ENCODE data around the gene UCHL3.
A peak's percentile ranks its signal among the peaks of the same experiment; 100 is the strongest.

The UCHL3 gene

DNA sequence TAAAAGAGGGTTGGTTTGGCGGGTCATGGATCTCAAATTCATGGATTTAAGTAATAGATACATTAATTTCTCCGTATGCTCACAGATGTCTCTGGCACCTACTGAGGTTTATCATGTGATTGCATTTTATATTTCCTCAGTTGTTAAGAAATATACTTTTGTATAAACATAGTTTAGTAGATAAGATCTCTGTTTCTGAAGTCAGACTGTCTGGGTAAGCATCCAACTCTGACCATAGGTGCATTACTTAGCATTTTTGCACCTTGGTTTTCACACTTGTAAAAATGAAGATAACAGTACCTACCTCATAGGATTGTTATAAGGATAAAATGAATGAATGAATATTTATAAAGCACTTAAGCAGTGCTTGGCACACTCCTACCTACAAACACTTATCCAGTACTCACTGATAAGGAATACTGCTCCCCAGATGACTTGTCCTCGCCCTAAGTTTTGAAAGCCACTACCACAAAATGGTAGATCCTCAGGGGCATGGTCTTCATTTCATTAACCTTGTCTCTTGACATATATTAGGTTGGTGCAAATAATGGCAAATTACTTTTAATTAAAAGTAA, 38.5 kb upstream of the UCHL3 start:
- Histone ChIP-seq H3K4me3 (replicated peaks; ENCODE audit: low read depth, low read length) (no peak overlapping the region), H3K36me3 (ENCODE audit: control insufficient read depth, insufficient read depth, low read length) (no peaks in the 10 kb centered on the region), H3K27me3 (replicated peaks; ENCODE audit: control insufficient read depth, insufficient read depth, low read length) (no peaks in the 10 kb centered on the region)
- DNase-seq (ENCODE audit: extremely low read depth, insufficient read length) = no peak
- TF ChIP-seq, protein P1, sequence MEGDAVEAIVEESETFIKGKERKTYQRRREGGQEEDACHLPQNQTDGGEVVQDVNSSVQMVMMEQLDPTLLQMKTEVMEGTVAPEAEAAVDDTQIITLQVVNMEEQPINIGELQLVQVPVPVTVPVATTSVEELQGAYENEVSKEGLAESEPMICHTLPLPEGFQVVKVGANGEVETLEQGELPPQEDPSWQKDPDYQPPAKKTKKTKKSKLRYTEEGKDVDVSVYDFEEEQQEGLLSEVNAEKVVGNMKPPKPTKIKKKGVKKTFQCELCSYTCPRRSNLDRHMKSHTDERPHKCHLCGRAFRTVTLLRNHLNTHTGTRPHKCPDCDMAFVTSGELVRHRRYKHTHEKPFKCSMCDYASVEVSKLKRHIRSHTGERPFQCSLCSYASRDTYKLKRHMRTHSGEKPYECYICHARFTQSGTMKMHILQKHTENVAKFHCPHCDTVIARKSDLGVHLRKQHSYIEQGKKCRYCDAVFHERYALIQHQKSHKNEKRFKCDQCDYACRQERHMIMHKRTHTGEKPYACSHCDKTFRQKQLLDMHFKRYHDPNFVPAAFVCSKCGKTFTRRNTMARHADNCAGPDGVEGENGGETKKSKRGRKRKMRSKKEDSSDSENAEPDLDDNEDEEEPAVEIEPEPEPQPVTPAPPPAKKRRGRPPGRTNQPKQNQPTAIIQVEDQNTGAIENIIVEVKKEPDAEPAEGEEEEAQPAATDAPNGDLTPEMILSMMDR (IDR thresholded peaks at IDR 0.05; ENCODE audit: insufficient read depth, low read length, poor library complexity, severe bottlenecking) = no peak

DNA sequence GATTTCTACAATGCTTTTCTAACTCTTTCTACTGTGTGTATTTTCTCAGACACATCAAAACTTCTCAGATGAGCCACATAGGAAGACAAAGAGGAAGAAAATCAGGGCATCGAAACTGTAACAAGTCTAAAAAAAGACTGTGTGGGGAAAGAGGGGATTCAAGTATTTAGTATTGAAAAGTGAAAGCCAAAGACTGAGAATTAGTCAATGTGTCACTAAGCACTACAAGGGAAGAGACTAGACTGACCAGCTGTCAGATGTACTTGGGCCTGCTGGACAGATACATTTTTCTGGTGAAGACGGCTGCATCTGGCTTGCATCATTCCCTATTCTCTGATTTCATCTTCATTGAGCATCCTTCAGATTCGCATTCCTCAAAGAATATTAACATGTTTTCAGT, 37.3 kb upstream of the UCHL3 start:
- Histone ChIP-seq H3K27me3 (replicated peaks; ENCODE audit: control insufficient read depth, insufficient read depth, low read length) (no peaks in the 10 kb centered on the region), H3K36me3 (ENCODE audit: control insufficient read depth, insufficient read depth, low read length) (no peaks in the 10 kb centered on the region), H3K4me3 (replicated peaks; ENCODE audit: low read depth, low read length) (no peak overlapping the region)
- TF ChIP-seq, protein P1 (IDR thresholded peaks at IDR 0.05; ENCODE audit: insufficient read depth, low read length, poor library complexity, severe bottlenecking) = no peak
- peak; percentile 43 for DNase-seq (ENCODE audit: extremely low read depth, insufficient read length)

DNA sequence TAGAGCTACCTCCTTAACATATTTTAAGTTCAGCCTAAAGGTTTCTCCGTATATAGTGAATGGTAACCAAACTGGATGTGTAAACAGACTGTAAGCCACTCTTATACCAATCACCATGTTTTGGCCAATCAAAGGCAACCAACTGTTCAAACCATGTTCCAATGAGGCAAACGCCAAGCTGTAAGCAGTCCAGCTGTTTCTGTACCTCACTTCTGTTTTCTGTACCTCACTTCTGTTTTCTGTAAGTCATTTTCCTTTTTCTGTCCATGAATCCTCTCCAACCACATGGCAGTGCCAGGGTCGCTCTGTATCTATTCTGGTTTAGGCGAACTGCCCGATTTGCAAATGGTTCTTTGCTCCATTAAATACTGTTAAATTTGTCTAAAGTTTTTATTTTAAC, 36.3 kb upstream of the UCHL3 start:
- H3K36me3 ChIP-seq (ENCODE audit: control insufficient read depth, insufficient read depth, low read length) = no peaks in the 10 kb centered on the region
- TF ChIP-seq, protein P1 (IDR thresholded peaks at IDR 0.05; ENCODE audit: insufficient read depth, low read length, poor library complexity, severe bottlenecking) = no peak
- no peak for DNase-seq (ENCODE audit: extremely low read depth, insufficient read length)
- H3K27me3 ChIP-seq (replicated peaks; ENCODE audit: control insufficient read depth, insufficient read depth, low read length) = no peaks in the 10 kb centered on the region
- no peak overlapping the region for H3K4me3 ChIP-seq (replicated peaks; ENCODE audit: low read depth, low read length)

DNA sequence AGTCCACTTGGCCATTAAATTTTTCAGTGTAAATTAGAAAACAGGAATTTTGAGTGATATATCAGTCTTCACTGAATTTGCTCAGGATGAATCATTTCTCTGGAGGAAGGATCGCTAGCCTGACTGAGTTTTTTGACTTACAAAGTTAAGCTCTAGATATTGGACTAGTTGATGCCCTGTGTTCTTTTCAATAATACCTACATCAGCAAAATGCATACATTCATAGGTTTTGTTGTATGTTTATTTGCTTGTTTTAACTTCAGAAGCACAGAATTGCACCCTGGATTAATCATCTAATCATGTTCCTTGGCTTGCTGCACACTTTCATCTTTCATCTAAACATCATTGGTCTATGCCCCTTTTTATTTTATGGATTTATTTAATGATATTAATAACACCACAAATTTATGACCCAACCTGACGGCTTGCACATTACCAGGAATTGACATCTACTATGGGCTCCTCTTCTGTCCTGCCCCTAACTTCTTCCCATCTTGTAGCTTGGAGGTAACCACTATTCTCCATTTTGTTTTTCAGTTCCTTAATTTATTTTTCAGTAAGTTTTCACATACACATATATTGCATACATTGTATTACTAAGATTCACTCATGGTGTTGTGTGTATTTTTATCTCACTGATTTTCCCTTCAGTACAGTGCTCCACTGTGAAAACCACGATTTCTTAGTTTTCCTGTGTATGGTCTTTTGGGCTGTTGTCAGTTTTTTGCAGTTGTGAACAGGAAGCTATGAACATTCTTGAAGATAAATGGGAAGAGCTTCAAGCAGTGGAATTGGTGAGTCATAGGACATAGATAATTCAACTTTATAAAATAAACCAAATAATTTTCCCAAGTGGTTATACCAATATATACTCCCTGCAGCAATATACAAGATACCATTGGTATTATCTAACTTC, 35.3 kb upstream of the UCHL3 start:
- Histone ChIP-seq H3K4me3 (replicated peaks; ENCODE audit: low read depth, low read length) (no peak overlapping the region), H3K27me3 (replicated peaks; ENCODE audit: control insufficient read depth, insufficient read depth, low read length) (no peaks in the 10 kb centered on the region), H3K36me3 (ENCODE audit: control insufficient read depth, insufficient read depth, low read length) (no peaks in the 10 kb centered on the region)
- TF ChIP-seq, protein P1 (IDR thresholded peaks at IDR 0.05; ENCODE audit: insufficient read depth, low read length, poor library complexity, severe bottlenecking) = no peak
- DNase-seq (ENCODE audit: extremely low read depth, insufficient read length) = no peak

DNA sequence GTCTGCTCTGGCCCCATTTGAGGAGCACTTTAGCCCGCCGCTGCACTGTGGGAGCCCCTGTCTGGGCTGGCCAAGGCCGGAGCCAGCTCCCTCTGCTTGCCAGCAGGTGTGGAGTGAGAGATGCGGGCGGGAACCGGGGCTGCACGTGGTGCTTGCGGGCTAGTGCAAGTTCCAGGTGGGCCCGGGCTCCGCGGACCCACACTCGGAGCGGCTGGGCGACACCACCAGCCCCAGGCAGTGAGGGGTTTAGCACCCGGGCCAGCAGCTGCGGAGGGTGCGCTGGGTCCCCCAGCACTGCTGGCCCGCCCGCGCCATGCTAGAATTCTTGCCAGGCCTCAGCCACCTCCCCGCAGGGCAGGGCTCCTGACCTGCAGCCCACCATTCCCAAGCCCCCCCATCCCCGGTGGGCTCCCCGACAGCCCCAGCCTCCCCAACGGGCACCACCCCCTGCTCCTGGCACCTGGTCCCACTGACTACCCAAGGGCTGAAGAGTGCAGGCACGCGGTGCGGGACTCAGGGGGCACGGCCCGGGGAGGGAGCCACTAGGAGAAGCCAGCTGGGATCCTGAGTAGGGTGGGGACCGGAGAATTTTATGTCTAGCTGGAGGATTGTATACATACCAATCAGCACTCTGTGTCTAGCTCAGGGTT, 31.0 kb upstream of the UCHL3 start:
- TF ChIP-seq, protein P1 (IDR thresholded peaks at IDR 0.05; ENCODE audit: insufficient read depth, low read length, poor library complexity, severe bottlenecking) = no peak
- DNase-seq (ENCODE audit: extremely low read depth, insufficient read length) = no peak
- Histone ChIP-seq H3K36me3 (ENCODE audit: control insufficient read depth, insufficient read depth, low read length) (no peaks in the 10 kb centered on the region), H3K27me3 (replicated peaks; ENCODE audit: control insufficient read depth, insufficient read depth, low read length) (no peaks in the 10 kb centered on the region), H3K4me3 (replicated peaks; ENCODE audit: low read depth, low read length) (no peak overlapping the region)

All from GM06990 (cell line).